ENCODE measurements around the gene TMCO6.
A peak's percentile ranks its signal among the peaks of the same experiment; 100 is the strongest.
"Not testable (repeated sequence)": the region's sequence is repeated elsewhere in the genome, so short reads cannot be mapped to it uniquely, and the experiment has no call there.

Gene TMCO6

GRCh38 chr5:140639148-140639981, at the start of gene TMCO6:
TMCO6 (plus strand) TSS chr5:140639451; CDS start chr5:140639528, 77 bp downstream.
- peak; percentile 96 for DNase-seq

- DNase-seq: no peak
These were observed 48.4 kb upstream of the TMCO6 start for GRCh38 chr5:140590861-140591260.

- no peak for DNase-seq
These were observed 47.4 kb upstream of the TMCO6 start for GRCh38 chr5:140591747-140592372.

GRCh38 chr5:140593070-140593469, 46.2 kb upstream of the TMCO6 start:
- not testable (repeated sequence) for DNase-seq

GRCh38 chr5:140594169-140594568, 45.1 kb upstream of the TMCO6 start:
- DNase-seq: no peak

GRCh38 chr5:140595538-140596300, 43.5 kb upstream of the TMCO6 start:
- peak; percentile 61 for DNase-seq

GRCh38 chr5:140596321-140596741, 42.9 kb upstream of the TMCO6 start:
- DNase-seq: no peak

GRCh38 chr5:140598836-140599235, 40.4 kb upstream of the TMCO6 start:
- no peak for DNase-seq

GRCh38 chr5:140600096-140600495, 39.2 kb upstream of the TMCO6 start:
- no peak for DNase-seq

- DNase-seq: no peak
These were observed 37.1 kb upstream of the TMCO6 start for GRCh38 chr5:140602147-140602546.

- DNase-seq: not testable (repeated sequence)
These were observed 35.9 kb upstream of the TMCO6 start for GRCh38 chr5:140603446-140603698.

GRCh38 chr5:140603734-140604133, 35.5 kb upstream of the TMCO6 start:
- DNase-seq: no peak

GRCh38 chr5:140605879-140606278, 33.4 kb upstream of the TMCO6 start:
- no peak for DNase-seq

GRCh38 chr5:140607031-140607430, 32.2 kb upstream of the TMCO6 start:
- no peak for DNase-seq

GRCh38 chr5:140608722-140609121, 30.5 kb upstream of the TMCO6 start:
- no peak for DNase-seq

GRCh38 chr5:140609126-140609525, 30.1 kb upstream of the TMCO6 start:
- DNase-seq: no peak

- DNase-seq: no peak
These were observed 28.2 kb upstream of the TMCO6 start for GRCh38 chr5:140611020-140611521.

GRCh38 chr5:140622301-140622700, 16.9 kb upstream of the TMCO6 start:
- no peak for DNase-seq

GRCh38 chr5:140623061-140623460, 16.2 kb upstream of the TMCO6 start:
- DNase-seq: not testable (repeated sequence)

GRCh38 chr5:140624886-140625285, 14.4 kb upstream of the TMCO6 start:
- not testable (repeated sequence) for DNase-seq

GRCh38 chr5:140627972-140628371, 11.3 kb upstream of the TMCO6 start:
- DNase-seq: no peak

- no peak for DNase-seq
These were observed 10.5 kb upstream of the TMCO6 start for GRCh38 chr5:140628711-140629110.

- DNase-seq: no peak
These were observed 8.8 kb upstream of the TMCO6 start for GRCh38 chr5:140630292-140631035.
